GM18526 (cell line): ENCODE results near the gene NSFL1C.

Source experiments
- POLR2A ChIP-seq: IDR thresholded peaks from 3 replicates; pipeline ENCODE4 v1.6.1; 2011; ENCODE audit not compliant: insufficient read length; ENCODE audit errors: extremely low read depth

NSFL1C gene

GRCh38 chr20:1490643-1491195 is 24.1 kb upstream of the NSFL1C start:
- TF ChIP-seq POLR2A, result no peak

DNA sequence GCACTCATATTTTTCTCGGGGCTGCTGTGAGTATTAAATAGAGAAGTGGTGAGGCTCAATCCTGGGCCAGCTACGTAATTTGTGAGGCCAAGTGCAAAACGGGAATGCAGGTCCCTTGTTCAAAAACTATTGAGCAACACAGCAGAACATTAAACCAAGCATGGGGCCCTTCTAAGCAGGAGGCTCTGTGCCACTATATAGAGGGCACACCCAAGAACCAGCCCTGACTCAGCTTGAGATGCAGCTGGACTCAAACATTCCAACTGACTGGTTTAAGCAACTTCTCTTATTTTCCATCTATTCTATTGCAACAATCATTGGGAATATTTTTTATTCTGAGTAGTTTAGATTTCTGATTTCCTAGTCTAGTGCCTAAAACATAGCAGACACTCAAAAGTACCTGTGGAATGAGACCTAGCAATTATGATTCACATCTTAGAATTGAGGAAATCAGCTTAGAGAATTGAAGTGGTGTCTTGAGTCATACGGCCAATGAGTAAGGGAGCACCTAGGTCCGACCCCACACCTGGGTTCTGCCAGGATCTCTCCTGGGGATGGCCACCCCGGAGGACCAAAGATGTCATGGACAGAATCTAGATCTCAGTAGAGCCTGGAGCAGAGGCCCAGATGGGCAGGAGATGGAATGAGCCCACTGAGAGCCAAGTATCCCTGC is 23.3 kb upstream of the NSFL1C start:
- TF ChIP-seq POLR2A, result no peak

DNA sequence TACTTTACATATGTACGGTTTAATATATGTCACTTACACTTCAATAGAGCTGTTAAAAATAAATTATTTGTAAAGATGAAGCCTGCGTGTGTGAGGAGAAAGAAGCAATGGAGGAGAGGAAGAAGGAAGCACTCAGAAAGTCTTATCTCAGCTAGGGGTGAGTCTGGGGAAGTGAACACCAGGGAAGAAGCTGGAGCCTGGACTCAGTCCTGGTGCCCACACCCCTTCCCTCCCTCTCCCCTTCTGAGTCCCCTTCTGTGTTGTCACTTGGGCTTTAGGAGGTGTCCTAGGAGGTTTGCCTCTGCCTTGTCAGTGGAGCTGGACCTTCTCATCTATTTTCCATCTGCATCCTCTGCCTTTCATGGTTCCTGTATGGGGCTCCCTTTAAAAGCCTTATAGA is 22.7 kb upstream of the NSFL1C start:
- TF ChIP-seq POLR2A, result no peak

DNA sequence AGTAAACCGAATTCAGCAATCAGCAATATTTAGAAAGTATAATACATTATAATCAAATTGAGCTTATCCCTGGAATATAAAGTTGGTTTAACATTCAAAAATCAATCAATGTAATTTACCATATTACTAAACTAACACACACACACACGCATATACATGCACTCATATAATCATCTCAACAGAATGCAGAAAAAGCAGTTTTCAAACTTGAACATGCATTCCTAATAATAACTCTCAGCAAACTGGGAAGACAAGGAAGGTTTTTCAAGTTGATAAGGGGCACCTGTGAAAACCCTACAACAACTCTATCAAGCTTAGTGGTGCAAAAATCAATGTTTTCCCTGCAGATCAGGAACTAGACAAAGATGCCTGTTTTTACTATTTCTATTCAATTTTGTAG is 19.9 kb upstream of the NSFL1C start:
- TF ChIP-seq POLR2A, result no peak

DNA sequence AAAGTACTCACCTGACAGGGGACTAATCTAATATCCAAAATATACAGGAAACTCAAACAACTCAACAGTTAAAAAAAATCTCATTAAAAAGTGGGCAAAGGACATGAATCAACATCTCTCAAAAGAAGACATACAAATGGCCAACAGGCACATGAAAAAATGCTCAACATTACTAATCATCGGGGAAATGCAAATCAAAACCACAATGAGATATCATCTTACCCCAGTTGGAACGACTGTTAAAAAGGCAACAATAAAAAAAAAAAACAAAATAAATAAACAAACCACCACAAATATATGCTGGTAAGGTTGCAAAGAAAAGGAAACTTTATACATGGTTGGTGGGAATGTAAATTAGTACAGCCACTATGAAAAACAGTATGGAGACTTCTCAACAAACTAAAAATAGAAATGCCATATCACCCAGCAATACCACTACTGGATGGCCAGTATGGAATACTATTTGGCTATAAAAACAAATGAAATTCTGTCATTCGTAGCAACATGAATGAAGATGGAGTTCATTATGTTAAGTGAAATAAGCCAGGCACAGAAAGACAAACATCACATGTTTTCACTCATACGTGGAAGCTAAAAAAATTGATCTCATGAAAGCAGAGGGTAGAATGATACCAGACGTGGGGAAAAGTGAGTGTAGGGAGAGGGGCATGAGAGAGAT is 17.9 kb upstream of the NSFL1C start:
- TF ChIP-seq POLR2A, result no peak

DNA sequence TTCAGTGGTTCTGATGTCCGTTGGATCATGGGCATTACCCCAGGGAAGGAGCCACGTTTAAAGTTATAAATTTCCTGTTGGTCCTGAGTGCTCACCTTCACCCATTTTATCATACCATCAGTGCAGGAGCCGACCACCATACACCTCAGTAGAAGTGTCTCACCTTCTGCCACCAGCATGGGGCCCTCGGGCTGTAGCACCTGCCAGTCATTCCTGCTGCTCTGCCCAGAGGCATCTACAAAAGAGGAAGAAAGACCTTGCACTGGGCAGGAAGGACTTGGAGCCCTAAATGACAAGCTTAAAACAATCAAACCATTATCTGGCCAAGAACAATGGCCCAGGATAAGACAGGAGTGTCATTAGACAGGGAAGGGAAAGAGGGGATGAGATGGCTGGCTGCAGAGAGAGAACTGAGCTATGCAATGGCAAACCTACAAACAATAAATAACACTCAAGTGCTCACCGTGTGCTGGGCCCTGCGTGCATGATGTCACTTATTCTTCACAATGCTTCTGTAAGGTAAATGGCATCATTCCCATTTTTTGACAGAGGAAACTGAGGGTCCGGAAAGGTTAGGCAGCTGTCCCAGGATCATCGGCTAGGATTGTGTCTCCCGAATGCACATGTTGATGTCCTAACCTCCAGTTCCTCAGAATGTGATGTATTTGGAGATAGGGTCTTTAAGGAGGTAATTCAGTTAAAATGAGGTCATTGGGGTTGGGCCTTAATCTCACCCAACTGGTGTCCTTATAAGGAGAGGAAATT is 13.4 kb upstream of the NSFL1C start:
- no peak for TF ChIP-seq POLR2A

DNA sequence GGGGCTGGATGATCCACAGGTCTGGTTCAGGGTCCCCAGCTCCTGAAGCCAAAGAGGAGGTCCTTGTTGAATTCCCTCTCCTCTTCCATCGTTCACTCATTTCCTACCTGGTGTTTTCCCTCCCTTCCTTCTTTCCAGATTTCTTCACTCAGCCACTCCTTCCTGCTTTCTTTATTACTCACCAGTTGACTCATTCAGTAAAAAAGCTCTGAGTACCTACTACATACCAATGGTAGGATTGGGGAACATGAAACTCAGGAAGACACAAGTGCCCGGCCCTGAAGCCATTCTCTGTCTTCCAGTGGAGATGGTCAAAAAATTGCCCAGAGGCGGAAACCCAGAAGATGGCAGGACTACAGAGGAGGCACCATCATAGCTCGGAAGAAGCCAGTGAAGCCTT is 11.9 kb upstream of the NSFL1C start:
- no peak for TF ChIP-seq POLR2A

- no peak for TF ChIP-seq POLR2A
Measured at GRCh38 chr20:1477896-1478490, 11.3 kb upstream of the NSFL1C start.

DNA sequence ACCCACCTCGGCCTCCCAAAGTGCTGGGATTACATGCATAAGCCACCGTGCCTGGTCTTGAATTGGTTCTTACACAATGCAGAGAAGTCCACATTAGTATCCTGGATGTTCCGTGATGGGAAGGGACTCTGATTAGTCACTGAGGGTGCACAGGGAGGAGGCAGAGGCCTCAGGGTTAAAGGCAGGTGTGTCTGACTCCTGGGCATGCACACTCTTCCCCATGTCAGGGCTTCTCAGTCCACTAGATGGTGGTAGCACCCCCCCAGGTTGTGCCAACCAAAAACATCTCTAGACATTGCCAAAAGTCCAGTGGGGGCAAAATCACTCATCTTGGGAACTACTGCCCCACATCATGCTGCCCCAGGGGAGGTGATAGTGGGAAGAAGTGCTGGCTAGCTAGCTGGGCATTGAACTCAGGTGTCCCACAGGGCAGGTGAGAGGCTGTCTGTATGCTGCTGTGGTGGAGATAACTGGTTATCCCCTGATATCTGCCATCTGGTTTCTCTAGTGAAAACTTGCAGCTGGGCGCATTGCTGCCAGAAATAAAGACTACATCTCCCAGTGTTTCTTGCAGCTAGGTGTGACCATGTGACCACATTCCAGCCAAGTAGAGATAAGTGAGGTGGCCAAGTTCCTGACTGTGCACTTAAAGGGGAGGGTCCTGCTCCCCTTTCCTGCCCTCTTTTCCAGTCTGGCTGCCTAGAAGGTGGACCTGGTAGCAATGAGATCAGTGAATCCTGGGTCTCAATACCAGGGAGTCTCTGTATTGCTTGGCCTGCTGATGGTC is 8.4 kb upstream of the NSFL1C start:
- no peak for TF ChIP-seq POLR2A

DNA sequence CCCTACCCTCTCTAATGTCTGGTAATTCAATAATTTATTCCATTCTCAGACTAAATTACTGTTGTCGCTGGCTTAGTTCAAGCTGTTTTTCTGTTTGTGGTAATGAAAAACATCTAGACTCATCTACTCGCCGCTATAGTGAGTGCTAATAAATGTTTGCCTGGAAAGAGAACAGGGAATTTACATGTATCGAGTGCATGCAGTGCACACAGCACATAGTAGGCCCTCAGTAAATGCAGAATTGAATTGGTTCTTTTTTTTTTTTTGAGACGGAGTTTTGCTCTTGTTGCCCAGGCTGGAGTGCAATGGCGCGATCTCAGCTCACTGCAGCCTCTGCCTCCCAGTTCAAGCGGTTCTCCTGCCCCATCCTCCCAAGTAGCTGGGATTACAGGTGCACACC is 7.7 kb upstream of the NSFL1C start:
- TF ChIP-seq POLR2A, result no peak

DNA sequence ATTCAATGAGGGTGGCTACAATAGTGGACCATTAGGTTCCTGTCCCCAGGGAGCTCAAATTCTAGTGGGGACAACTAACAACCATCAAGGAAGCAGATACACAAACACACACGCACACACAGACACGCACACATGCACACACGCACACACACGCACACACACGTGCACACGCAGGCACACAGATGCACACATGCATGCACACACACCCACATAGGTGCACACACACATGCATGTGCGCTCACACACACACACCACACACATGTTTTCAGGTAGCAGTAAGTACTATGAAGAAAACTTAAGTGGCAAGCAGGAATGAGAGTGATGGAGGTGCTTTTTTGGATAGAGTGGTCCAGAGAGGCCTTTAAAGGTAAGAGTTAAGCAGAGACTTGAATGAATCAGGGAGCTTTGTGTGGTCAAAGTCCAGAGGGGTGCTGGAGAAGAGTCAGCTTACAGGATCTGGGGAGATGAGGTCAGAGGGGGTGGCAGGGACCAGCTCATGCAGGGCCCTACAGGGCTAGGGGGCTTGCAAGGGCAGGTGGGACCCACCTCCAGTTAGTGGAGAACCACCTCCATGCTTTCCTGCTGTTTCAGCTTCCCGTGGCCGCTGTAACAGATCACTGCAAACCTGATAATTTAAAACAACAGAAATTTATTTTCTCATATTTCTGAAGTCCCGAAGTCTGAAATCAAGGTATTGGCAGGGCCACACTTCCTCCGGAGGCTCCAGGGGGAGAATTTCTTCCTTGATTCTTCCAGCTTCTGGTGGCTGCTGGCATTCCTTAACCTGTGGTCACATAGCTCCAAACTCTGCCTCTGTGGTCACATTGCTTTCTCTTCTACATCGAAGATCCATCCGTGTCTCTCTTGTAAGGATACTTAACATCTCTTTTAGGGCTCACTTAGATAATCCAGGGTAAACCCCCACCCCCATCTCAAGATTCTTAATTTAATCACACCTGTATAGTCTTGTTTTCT is 6.9 kb upstream of the NSFL1C start:
- TF ChIP-seq POLR2A, result no peak

- TF ChIP-seq POLR2A, result no peak
Measured at GRCh38 chr20:1472556-1473245, 6.1 kb upstream of the NSFL1C start.

GRCh38 chr20:1471242-1471641 is 4.6 kb upstream of the NSFL1C start:
- no peak for TF ChIP-seq POLR2A
